Heart right ventricle (tissue), 16 donors: ENCODE measurements around the gene MEIS3. TPM values are rescaled to one million over a fixed set of nuclear protein-coding genes. Genes with fewer than 3 reads are reported as not detected.
A peak's percentile ranks its signal among the peaks of the same experiment; 100 is the strongest.

Experiments
- ATAC-seq, 8 donors: fragments of 200-7000 bp; cut with Tn5 transposase; one replicate each; pipeline ENCODE4 v1.9.1; 2020; ENCODE audit warnings: mild to moderate bottlenecking in 8 of 8, moderate library complexity in 8 of 8, moderate number of reproducible peaks in 1 of 8
- DNase-seq, 2 donors: peaks; one replicate each; pipeline ENCODE4 v3.0.0-alpha.2; 2020
- H3K27ac ChIP-seq, 10 donors: fragments of 200-600 bp; sonication (generic) in 2 of 10; one replicate each; pipeline versions ENCODE4 v1.5.0 to v1.8.0; 2020 to 2022; ENCODE audit warnings: mild to moderate bottlenecking in 3 of 10
- H3K27me3 ChIP-seq, 7 donors: fragments of 200-600 bp; one replicate each; pipeline ENCODE4 v1.8.0; 2021 to 2022; ENCODE audit warnings: mild to moderate bottlenecking in 2 of 7
- H3K36me3 ChIP-seq, 9 donors: fragments of 200-600 bp; sonication (generic) in 1 of 9; one replicate each; pipeline versions ENCODE4 v1.5.0 to v1.8.0; 2020 to 2022; ENCODE audit warnings: mild to moderate bottlenecking in 2 of 9
- H3K4me1 ChIP-seq, 9 donors: fragments of 200-600 bp; sonication (generic) in 1 of 9; one replicate each; pipeline versions ENCODE4 v1.5.0 to v1.8.0; 2020 to 2022; ENCODE audit warnings: mild to moderate bottlenecking in 4 of 9
- H3K4me3 ChIP-seq, 10 donors: fragments of 200-600 bp; sonication (generic) in 2 of 10; one replicate each; pipeline versions ENCODE4 v1.5.0 to v1.8.0; 2020 to 2022; ENCODE audit warnings: mild to moderate bottlenecking in 7 of 10, moderate library complexity in 2 of 10
- H3K9me3 ChIP-seq, 11 donors: fragments of 200-600 bp in 10 of 11; sonication (generic) in 2 of 11; one replicate each; pipeline versions ENCODE4 v1.5.0 to v1.8.0; 2013 to 2022; ENCODE audit warnings: mild to moderate bottlenecking in 2 of 11, control low read depth in 1 of 11, moderate library complexity in 1 of 11
- WGBS, 2 donors: extraction: QIAGEN DNeasy Blood & Tissue Kit; methylation state at CpG; one replicate each; pipeline ENCODE4 v1.1.7; 2013; ENCODE audit warnings: inconsistent platforms in 1 of 2; 5-methylcytosine and 5-hydroxymethylcytosine counted together
- intact Hi-C, 10 donors: fragments of 100-400 bp; cut with DNase I; formaldehyde crosslinking; loops; one replicate each; pipeline versions ENCODE4 v1.11.1 to v1.14.2; 2022
- polyA plus RNA-seq, 2 donors: library from polyadenylated mRNA; stranded (reverse); fragments of 200-250 nt; gene quantifications; one replicate each; pipeline ENCODE4 v1.2.3, GENCODE V29; 2013
- total RNA-seq, 10 donors: library from RNA; stranded (reverse); fragmentation: NEBNext Ultra II Directional in 3 of 10; extraction: Animal tissue kit (Norgen Biotek cat#: 25700) in 3 of 10; gene quantifications; one replicate each; pipeline versions ENCODE4 v1.2.1 to v1.2.4, GENCODE V29; 2021 to 2023
- TF ChIP-seq, protein P1 (sequence below), 9 donors: fragments of 200-600 bp; sonication (generic) in 2 of 9; IDR thresholded peaks; one replicate each; pipeline versions ENCODE4 v1.5.0 to v1.8.0; 2021 to 2022; ENCODE audit warnings: antibody characterized with exemption in 9 of 9, mild to moderate bottlenecking in 5 of 9, moderate library complexity in 1 of 9
- donor health status: Arrhythmogenic right ventricular cardiomyopathy.
- donor health status: ischemic (EF 13 %, LVEDD 7.1; RV severe dilation, severe dysfunction).
- donor health status: healthy with polysubstance abuse.
- donor health status: DM: no; HTN: yes; CAD: no.
- donor health status: DM: no; HTN: no; CAD: no.
- donor health status: ischemic (EF 25% LVEDD 6.9; RV normal size, moderate dysfunction).
- donor health status: ischemic (EF 25% LVEDD 5.7; RV mildly dilated, moderate dysfunction).
- donor health status: healthy.
- donor health status: DM: yes; HTN: yes; CAD: no.
- donor health status: Ischemic cardiomyopathy.
- donor health status: ischemic (EF 35%, LVEDD 5.7; RV mildly dilated, moderate dysfunction).
- donor health status: nonischemic (EF 11% LVEDD 7.7; RV severe dilation, severe dysfunction).
- donor health status: DM: yes; HTN: yes; CAD: no.
- donor health status: PGD.
- donor health status: ischemic (EF 29% LVEDD 5.4; RV normal size, mild dysfunction).
- donor health status: nonischemic (EF 23%, LVEDD 6.1; RV moderate dilation, normal function).

Gene MEIS3
- total and polyA plus RNA-seq, 12 donors: 0.71 to 7.2 (median 2.5) TPM

DNA sequence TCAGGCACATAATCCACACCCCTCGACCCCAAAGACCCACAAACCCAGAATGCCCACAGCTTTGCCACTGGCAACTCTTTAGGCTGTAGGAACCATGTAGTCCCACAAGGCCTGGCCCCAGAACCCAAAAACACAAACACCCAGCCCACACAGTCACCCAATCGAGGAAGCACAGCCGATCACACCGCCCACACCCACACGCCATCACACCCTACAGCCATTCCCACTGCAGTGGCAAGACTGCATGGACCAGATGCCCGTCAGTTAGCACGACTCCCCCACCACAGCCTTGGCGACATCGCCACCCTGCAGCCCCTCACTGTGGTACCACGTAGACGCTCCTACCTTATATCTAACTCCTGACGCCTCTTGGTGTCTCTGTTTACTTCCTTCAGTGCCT lies 24.0 kb upstream of the MEIS3 start:
- no peak overlapping the region for H3K27ac ChIP-seq
- TF ChIP-seq, protein P1, sequence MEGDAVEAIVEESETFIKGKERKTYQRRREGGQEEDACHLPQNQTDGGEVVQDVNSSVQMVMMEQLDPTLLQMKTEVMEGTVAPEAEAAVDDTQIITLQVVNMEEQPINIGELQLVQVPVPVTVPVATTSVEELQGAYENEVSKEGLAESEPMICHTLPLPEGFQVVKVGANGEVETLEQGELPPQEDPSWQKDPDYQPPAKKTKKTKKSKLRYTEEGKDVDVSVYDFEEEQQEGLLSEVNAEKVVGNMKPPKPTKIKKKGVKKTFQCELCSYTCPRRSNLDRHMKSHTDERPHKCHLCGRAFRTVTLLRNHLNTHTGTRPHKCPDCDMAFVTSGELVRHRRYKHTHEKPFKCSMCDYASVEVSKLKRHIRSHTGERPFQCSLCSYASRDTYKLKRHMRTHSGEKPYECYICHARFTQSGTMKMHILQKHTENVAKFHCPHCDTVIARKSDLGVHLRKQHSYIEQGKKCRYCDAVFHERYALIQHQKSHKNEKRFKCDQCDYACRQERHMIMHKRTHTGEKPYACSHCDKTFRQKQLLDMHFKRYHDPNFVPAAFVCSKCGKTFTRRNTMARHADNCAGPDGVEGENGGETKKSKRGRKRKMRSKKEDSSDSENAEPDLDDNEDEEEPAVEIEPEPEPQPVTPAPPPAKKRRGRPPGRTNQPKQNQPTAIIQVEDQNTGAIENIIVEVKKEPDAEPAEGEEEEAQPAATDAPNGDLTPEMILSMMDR (IDR thresholded peaks at IDR 0.05): no peak
- DNase-seq (no peak), ATAC-seq (no peak)
- intact Hi-C loops: loop anchor here in 1 of 10 donors (10.0 kb wide), 1 partner anchor 121 kb away; no protein-coding TSS in a partner anchor
- H3K27me3 ChIP-seq: peaks cover 5 to 93% (median 77%) of the 10 kb centered on the region in 7 donors
- no peaks in the 10 kb centered on the region for H3K36me3 ChIP-seq
- WGBS, 2 donors: 69 to 71% methylated on average over 12 of the region's 12 CpGs
- no peaks in the 10 kb centered on the region for H3K9me3 ChIP-seq
- no peak overlapping the region for H3K4me3 ChIP-seq
- peaks cover 0 to 33% (median 15%) of the 10 kb centered on the region in 9 donors for H3K4me1 ChIP-seq

DNA sequence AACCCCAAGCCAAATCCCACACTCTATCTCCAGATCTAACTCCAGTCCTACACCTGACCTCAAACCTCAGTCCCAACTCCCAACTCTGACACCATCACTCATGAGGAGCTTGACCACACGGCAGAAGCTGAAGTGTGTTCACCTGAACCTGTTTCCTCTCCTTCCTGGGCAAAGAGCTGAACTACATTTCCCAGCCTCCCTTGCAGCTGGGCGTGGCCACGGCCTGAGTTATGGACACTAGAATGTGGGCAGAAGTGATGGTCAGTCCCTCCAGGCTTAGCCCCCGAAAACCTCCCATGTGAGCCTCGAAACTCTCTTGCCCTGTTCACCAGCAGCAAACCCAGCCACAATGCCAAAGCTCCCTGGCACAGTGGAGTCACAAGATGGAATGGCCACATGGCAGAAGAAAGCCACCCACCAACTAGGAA lies 19.5 kb upstream of the MEIS3 start:
- DNase-seq (no peak), ATAC-seq (no peak)
- WGBS, 2 donors: 23 to 25% methylated on average over 5 of the region's 5 CpGs
- Histone ChIP-seq H3K9me3 (no peaks in the 10 kb centered on the region), H3K27ac (no peak overlapping the region), H3K36me3 (no peaks in the 10 kb centered on the region), H3K4me3 (no peak overlapping the region), H3K27me3 (peaks cover 0 to 86% (median 65%) of the 10 kb centered on the region in 7 donors), H3K4me1 (peaks cover 0 to 7% (median 0%) of the 10 kb centered on the region in 9 donors)
- intact Hi-C loops: loop anchor here in 7 of 10 donors (5.0 to 10.0 kb wide), 6 partner anchors 66 to 258 kb away; partner anchors contain the start of gene NAPA (in 3 of the 7)
- TF ChIP-seq, protein P1 (IDR thresholded peaks at IDR 0.05): no peak

DNA sequence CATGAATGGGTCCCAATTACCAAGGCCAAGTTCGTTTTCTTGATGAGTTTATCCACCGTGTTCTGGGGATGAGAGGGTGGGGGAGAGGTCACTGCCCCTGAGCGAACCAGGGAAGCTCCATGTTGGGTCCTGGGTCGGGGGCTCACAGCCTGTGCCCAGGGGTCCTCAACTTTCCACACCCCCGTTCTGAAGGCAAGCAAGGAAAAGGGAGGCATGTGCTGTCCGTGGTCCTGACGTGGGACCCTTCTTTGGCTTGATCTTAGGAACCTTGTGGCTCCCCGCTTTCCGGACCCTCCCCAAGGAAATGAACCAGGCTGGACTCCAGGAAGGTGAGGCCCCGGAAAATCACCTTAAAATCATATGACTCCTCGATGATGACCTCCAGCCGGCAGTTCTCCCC lies 18.2 kb upstream of the MEIS3 start:
- H3K9me3 ChIP-seq: no peaks in the 10 kb centered on the region
- H3K4me3 ChIP-seq: no peak overlapping the region
- ATAC-seq (no peak), DNase-seq (no peak)
- H3K4me1 ChIP-seq: peaks cover 0 to 7% (median 0%) of the 10 kb centered on the region in 9 donors
- TF ChIP-seq, protein P1 (IDR thresholded peaks at IDR 0.05): no peak
- intact Hi-C loops: loop anchor here (2.0 to 10.0 kb wide), 10 partner anchors 67 to 269 kb away; partner anchors contain the start of gene NAPA (in 4 of the 10)
- WGBS, 2 donors: 31 to 34% methylated on average over 12 of the region's 12 CpGs
- H3K27me3 ChIP-seq: peaks cover 0 to 86% (median 64%) of the 10 kb centered on the region in 7 donors
- no peaks in the 10 kb centered on the region for H3K36me3 ChIP-seq
- H3K27ac ChIP-seq: no peak overlapping the region

DNA sequence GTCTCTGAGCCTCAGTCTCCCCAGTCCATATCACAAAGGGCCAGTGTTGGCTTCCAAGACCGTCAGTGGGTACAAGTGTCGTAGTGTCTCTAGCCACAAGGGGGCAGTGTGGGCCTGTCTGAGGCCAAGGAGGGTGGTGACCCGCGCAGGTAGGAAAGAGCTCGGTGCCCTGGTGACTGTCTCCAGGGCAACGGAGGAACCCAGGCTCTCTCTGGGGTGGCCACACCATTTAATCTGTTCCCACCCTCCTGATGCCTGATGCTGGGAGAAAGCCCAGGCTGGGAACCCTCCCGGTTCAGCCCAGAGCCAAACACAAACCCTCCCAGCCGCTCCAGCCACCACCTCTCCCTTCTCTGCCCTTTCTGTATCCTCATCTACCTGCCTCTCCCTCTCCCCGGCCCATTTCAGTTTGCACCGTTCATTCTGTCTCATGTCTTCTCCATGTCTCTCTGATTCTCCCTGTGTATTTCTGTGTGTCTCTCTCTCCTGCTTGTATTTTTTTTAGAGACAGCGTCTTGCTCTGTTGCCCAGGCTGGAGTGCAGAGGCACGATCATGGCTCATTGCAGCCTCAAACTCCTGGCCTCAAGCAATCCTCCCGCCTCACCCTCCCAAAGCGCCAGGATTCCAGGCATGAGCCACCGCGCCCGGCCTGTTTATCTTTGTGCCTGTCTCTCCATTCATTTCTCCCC lies 17.5 kb upstream of the MEIS3 start:
- 32 to 36% methylated on average over 17 of the region's 17 CpGs for WGBS, 2 donors
- H3K27ac ChIP-seq: no peak overlapping the region
- H3K9me3 ChIP-seq: no peaks in the 10 kb centered on the region
- TF ChIP-seq, protein P1 (IDR thresholded peaks at IDR 0.05): peak; percentile 83 to 93 (median 89)
- ATAC-seq (peak; percentile 88 to 94 (median 92)), DNase-seq (peak; percentile 74 to 75)
- H3K27me3 ChIP-seq: peaks cover 0 to 86% (median 64%) of the 10 kb centered on the region in 7 donors
- H3K36me3 ChIP-seq: no peaks in the 10 kb centered on the region
- H3K4me3 ChIP-seq: no peak overlapping the region
- intact Hi-C loops: loop anchor here (1.0 to 10.0 kb wide), 12 partner anchors 68 to 270 kb away; partner anchors contain the start of gene NAPA (in 5 of the 10)
- peaks cover 0 to 7% (median 0%) of the 10 kb centered on the region in 9 donors for H3K4me1 ChIP-seq
